Occipital lobe (tissue), 2 donors: ENCODE results near the gene SOAT2. TPM values are rescaled to one million over a fixed set of nuclear protein-coding genes. Genes with fewer than 3 reads are reported as not detected.

Experiments used
- small RNA-seq: library from RNA; depleted of rRNA; stranded (forward); fragments of <200 nt; gene quantifications from one replicate; pipeline ENCODE3, GENCODE V24; 2014
- total RNA-seq: library from RNA; depleted of rRNA; stranded (reverse); fragments of >200 nt; gene quantifications from one replicate; pipeline ENCODE4 v1.2.3, GENCODE V29; 2014

SOAT2 gene
- total RNA-seq, 1 donor from 2014 or later: not detected

Small RNA genes lying within 50 kb of the gene (small RNA-seq; reads per million reads assigned to genes)
- gene HIGD1AP1 (not detected), gene MIR6757 (not detected), gene RNU6-333P (not detected)

Other genes starting within 250 kb of the SOAT2 start
- not detected for gene KRT8, start 198.4 kb upstream of the SOAT2 start, total RNA-seq
- 1.6 TPM for gene KRT18, start 154.4 kb upstream of the SOAT2 start, total RNA-seq
- 1,381 TPM for gene EIF4B, start 97.0 kb upstream of the SOAT2 start, total RNA-seq
- 11.1 TPM for gene TNS2, start 53.4 kb upstream of the SOAT2 start, total RNA-seq
- 29.6 TPM for gene SPRYD3, start 24.1 kb upstream of the SOAT2 start, total RNA-seq
- 6.2 TPM for gene IGFBP6, start 5.8 kb upstream of the SOAT2 start, total RNA-seq
- gene ZNF740, start 77.2 kb downstream of the SOAT2 start, total RNA-seq: 19.7 TPM
- gene CSAD, start 77.4 kb downstream of the SOAT2 start, total RNA-seq: 26.0 TPM
- gene ITGB7, start 103.8 kb downstream of the SOAT2 start, total RNA-seq: not detected
- 7.6 TPM for gene RARG, start 128.7 kb downstream of the SOAT2 start, total RNA-seq
- 1.7 TPM for gene ESPL1, start 164.8 kb downstream of the SOAT2 start, total RNA-seq
- gene PFDN5, start 192.1 kb downstream of the SOAT2 start, total RNA-seq: 423 TPM
- 39.5 TPM for gene MYG1, start 196.2 kb downstream of the SOAT2 start, total RNA-seq
- 28.9 TPM for gene AAAS, start 218.1 kb downstream of the SOAT2 start, total RNA-seq
- gene SP7, start 232.9 kb downstream of the SOAT2 start, total RNA-seq: not detected